Liver (tissue), 9 donors: ENCODE measurements around the gene CADM3. TPM values are rescaled to one million over a fixed set of nuclear protein-coding genes. Genes with fewer than 3 reads are reported as not detected.

Experiments used
- DNase-seq: peaks from one replicate; pipeline ENCODE4 v3.0.0-alpha.2; 2017; ENCODE audit warnings: low spot score
- H3K27ac ChIP-seq, 2 donors: one replicate each; pipeline ENCODE4 v1.7.0; 2013; ENCODE audit warnings: inconsistent platforms in 2 of 2, low read length in 2 of 2, control low read depth in 1 of 2, low read depth in 1 of 2, mild to moderate bottlenecking in 1 of 2
- H3K27me3 ChIP-seq, 4 donors: one replicate each; pipeline versions ENCODE4 v1.6.1 to v1.7.0; 2013; ENCODE audit warnings: low read length in 3 of 4, inconsistent platforms in 1 of 4, mild to moderate bottlenecking in 1 of 4, moderate library complexity in 1 of 4; ENCODE audit not compliant: control insufficient read depth in 4 of 4, insufficient read depth in 4 of 4
- H3K36me3 ChIP-seq, 4 donors: one replicate each; pipeline versions ENCODE4 v1.6.1 to v1.7.0; 2013; ENCODE audit warnings: low read length in 3 of 4, mild to moderate bottlenecking in 3 of 4, low read depth in 1 of 4, moderate library complexity in 1 of 4; ENCODE audit not compliant: control insufficient read depth in 4 of 4, insufficient read depth in 3 of 4
- H3K4me1 ChIP-seq, 4 donors: one replicate each; pipeline versions ENCODE4 v1.6.1 to v1.7.0; 2013; ENCODE audit warnings: low read length in 3 of 4, mild to moderate bottlenecking in 3 of 4, moderate library complexity in 1 of 4; ENCODE audit not compliant: control insufficient read depth in 4 of 4, insufficient read depth in 4 of 4
- H3K4me3 ChIP-seq, 3 donors: one replicate each; pipeline versions ENCODE4 v1.6.1 to v1.7.0; 2013; ENCODE audit warnings: low read length in 3 of 3, control low read depth in 1 of 3, low read depth in 1 of 3, mild to moderate bottlenecking in 1 of 3
- H3K9ac ChIP-seq, 2 donors: one replicate each; pipeline ENCODE4 v1.7.0; 2013; ENCODE audit warnings: low read length in 2 of 2, mild to moderate bottlenecking in 2 of 2, moderate library complexity in 2 of 2, control low read depth in 1 of 2, low read depth in 1 of 2
- H3K9me3 ChIP-seq, 4 donors: one replicate each; pipeline versions ENCODE4 v1.6.1 to v1.7.0; 2013; ENCODE audit warnings: low read length in 3 of 4; ENCODE audit not compliant: control insufficient read depth in 4 of 4
- ATF3 ChIP-seq: IDR thresholded peaks from 2 replicates; pipeline ENCODE4 v1.6.1; 2016; ENCODE audit warnings: antibody characterized with exemption
- CTCF ChIP-seq: fragments of 150-350 bp; IDR thresholded peaks from 2 replicates; pipeline ENCODE4 v1.5.1; 2017; ENCODE audit warnings: improper control_type of control experiment, low read depth, low read length; ENCODE audit not compliant: missing input control
- EGR1 ChIP-seq, 2 donors: IDR thresholded peaks; 2 replicates each; pipeline ENCODE4 v1.6.1; 2016 to 2018; ENCODE audit warnings: antibody characterized with exemption in 2 of 2, low read depth in 2 of 2
- FOXA1 ChIP-seq: IDR thresholded peaks from 2 replicates; pipeline ENCODE4 v1.6.1; 2016; ENCODE audit warnings: antibody characterized with exemption
- GABPA ChIP-seq, 2 donors: IDR thresholded peaks in 1 of 2; conservative IDR thresholded peaks in 1 of 2; 2 replicates each; pipeline ENCODE4 v1.6.1; 2016; ENCODE audit warnings: antibody characterized with exemption in 2 of 2, mild to moderate bottlenecking in 1 of 2, moderate library complexity in 1 of 2
- HNF4A ChIP-seq, 2 donors: conservative IDR thresholded peaks; 2 replicates each; pipeline ENCODE4 v1.6.1; 2016; ENCODE audit warnings: antibody characterized with exemption in 2 of 2, mild to moderate bottlenecking in 2 of 2
- HNF4G ChIP-seq: IDR thresholded peaks from 2 replicates; pipeline ENCODE4 v1.6.1; 2016; ENCODE audit warnings: antibody characterized with exemption
- JUND ChIP-seq, 2 donors: IDR thresholded peaks; 2 replicates each; pipeline ENCODE4 v1.6.1; 2016; ENCODE audit warnings: antibody characterized with exemption in 2 of 2
- MAX ChIP-seq: IDR thresholded peaks from 2 replicates; pipeline ENCODE4 v1.6.1; 2016; ENCODE audit warnings: antibody characterized with exemption
- RAD21 ChIP-seq, 2 donors: IDR thresholded peaks; 2 replicates each; pipeline ENCODE4 v1.6.1; 2016; ENCODE audit warnings: antibody characterized with exemption in 2 of 2, mild to moderate bottlenecking in 2 of 2
- REST ChIP-seq: IDR thresholded peaks from 2 replicates; pipeline ENCODE4 v1.6.1; 2016; ENCODE audit warnings: antibody characterized with exemption, mild to moderate bottlenecking
- RXRA ChIP-seq, 2 donors: IDR thresholded peaks; 2 replicates each; pipeline ENCODE4 v1.6.1; 2017 to 2018; ENCODE audit warnings: antibody characterized with exemption in 2 of 2, mild to moderate bottlenecking in 1 of 2
- SP1 ChIP-seq: IDR thresholded peaks from 2 replicates; pipeline ENCODE4 v1.6.1; 2018; ENCODE audit warnings: antibody characterized with exemption, mild to moderate bottlenecking
- YY1 ChIP-seq: IDR thresholded peaks from 2 replicates; pipeline ENCODE4 v1.6.1; 2016; ENCODE audit warnings: antibody characterized with exemption, mild to moderate bottlenecking
- WGBS: extraction: QIAGEN DNeasy Blood & Tissue Kit; methylation state at CpG from one replicate; pipeline ENCODE4 v1.1.7; 2013; 5-methylcytosine and 5-hydroxymethylcytosine counted together
- polyA plus RNA-seq, 2 donors: library from polyadenylated mRNA; stranded (reverse) in 1 of 2; unstranded in 1 of 2; fragments of 200-250 nt in 1 of 2; fragments of >200 nt in 1 of 2; fragmentation: Nextera tagmentation in 1 of 2; extraction: Ambion mirVana in 1 of 2; gene quantifications; one replicate each; pipeline versions ENCODE4 v1.2.1 to v1.2.3, GENCODE V29; 2013 to 2015
- total RNA-seq, 2 donors: library from RNA; depleted of rRNA; stranded (reverse); fragments of >200 nt; gene quantifications; one replicate each; pipeline ENCODE4 v1.2.3, GENCODE V29; 2014
- TF ChIP-seq, protein P1 (sequence below): IDR thresholded peaks from 2 replicates; pipeline ENCODE4 v1.6.1; 2016; ENCODE audit warnings: antibody characterized with exemption
- donor health status: healthy.
- donor health status: healthy.
- donor health status: healthy.
- donor health status: healthy.
- donor health status: healthy.

Gene CADM3
- total and polyA plus RNA-seq, 4 donors = 0.14 to 0.25 (median 0.16) TPM

- H3K4me1 ChIP-seq = peaks cover 0 to 3% (median 1%) of the 10 kb centered on the region in 4 donors
- H3K4me3 ChIP-seq = no peak overlapping the region
- no peak overlapping the region for H3K9ac ChIP-seq
- 3% methylated on average over 4 of the region's 4 CpGs for WGBS
- H3K36me3 ChIP-seq = no peaks in the 10 kb centered on the region
- peak; percentile 99 for TF ChIP-seq CTCF
- TF ChIP-seq YY1 = no peak
- TF ChIP-seq RAD21 (IDR thresholded peaks at IDR 0.05) = peak; percentile 99
- H3K27ac ChIP-seq = no peak overlapping the region
- no peaks in the 10 kb centered on the region for H3K9me3 ChIP-seq
- H3K27me3 ChIP-seq = peaks cover 0 to 8% (median 2%) of the 10 kb centered on the region in 4 donors
- peak; percentile 82 for DNase-seq
Measured at GRCh38 chr1:159161001-159161718, 10.3 kb upstream of the CADM3 start.

GRCh38 chr1:159161719-159162026 lies 9.7 kb upstream of the CADM3 start:
- Histone ChIP-seq H3K27ac (no peak overlapping the region), H3K9me3 (no peaks in the 10 kb centered on the region), H3K27me3 (peaks cover 0 to 11% (median 2%) of the 10 kb centered on the region in 4 donors), H3K4me3 (no peak overlapping the region), H3K36me3 (no peaks in the 10 kb centered on the region), H3K4me1 (peaks cover 0 to 3% (median 1%) of the 10 kb centered on the region in 4 donors), H3K9ac (no peak overlapping the region)
- DNase-seq = no peak
- TF ChIP-seq SP1 (no peak), HNF4G (no peak), ATF3 (no peak), FOXA1 (no peak), JUND (IDR thresholded peaks at IDR 0.05) (no peak), RAD21 (IDR thresholded peaks at IDR 0.05) (no peak), MAX (no peak)
- TF ChIP-seq, protein P1, sequence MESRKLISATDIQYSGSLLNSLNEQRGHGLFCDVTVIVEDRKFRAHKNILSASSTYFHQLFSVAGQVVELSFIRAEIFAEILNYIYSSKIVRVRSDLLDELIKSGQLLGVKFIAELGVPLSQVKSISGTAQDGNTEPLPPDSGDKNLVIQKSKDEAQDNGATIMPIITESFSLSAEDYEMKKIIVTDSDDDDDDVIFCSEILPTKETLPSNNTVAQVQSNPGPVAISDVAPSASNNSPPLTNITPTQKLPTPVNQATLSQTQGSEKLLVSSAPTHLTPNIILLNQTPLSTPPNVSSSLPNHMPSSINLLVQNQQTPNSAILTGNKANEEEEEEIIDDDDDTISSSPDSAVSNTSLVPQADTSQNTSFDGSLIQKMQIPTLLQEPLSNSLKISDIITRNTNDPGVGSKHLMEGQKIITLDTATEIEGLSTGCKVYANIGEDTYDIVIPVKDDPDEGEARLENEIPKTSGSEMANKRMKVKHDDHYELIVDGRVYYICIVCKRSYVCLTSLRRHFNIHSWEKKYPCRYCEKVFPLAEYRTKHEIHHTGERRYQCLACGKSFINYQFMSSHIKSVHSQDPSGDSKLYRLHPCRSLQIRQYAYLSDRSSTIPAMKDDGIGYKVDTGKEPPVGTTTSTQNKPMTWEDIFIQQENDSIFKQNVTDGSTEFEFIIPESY = no peak
- WGBS = 99% methylated on average over 1 of the region's 1 CpG

- TF ChIP-seq YY1 = no peak
- no peak for TF ChIP-seq HNF4A (conservative IDR thresholded peaks at IDR 0.05)
- no peak for TF ChIP-seq HNF4G
- no peak for TF ChIP-seq EGR1 (IDR thresholded peaks at IDR 0.05; ENCODE audit: low read depth in 2 of 2)
- TF ChIP-seq FOXA1 = no peak
- no peak for TF ChIP-seq MAX
- TF ChIP-seq GABPA (IDR thresholded peaks at IDR 0.05 in 1 of 2, conservative IDR thresholded peaks at IDR 0.05 in 1 of 2) = no peak
- no peak for TF ChIP-seq REST
- no peak for TF ChIP-seq RXRA (IDR thresholded peaks at IDR 0.05)
- H3K9ac ChIP-seq = no peak overlapping the region
- 73% methylated on average over 4 of the region's 4 CpGs for WGBS
Measured at GRCh38 chr1:159162516-159163265, 8.7 kb upstream of the CADM3 start.

More at GRCh38 chr1:159162516-159163265, 8.7 kb upstream of the CADM3 start:
- H3K4me1 ChIP-seq = peaks cover 0 to 3% (median 1%) of the 10 kb centered on the region in 4 donors
- H3K9me3 ChIP-seq = no peaks in the 10 kb centered on the region
- no peak overlapping the region for H3K27ac ChIP-seq
- DNase-seq = no peak
- H3K4me3 ChIP-seq = no peak overlapping the region
- peaks cover 0 to 11% (median 2%) of the 10 kb centered on the region in 4 donors for H3K27me3 ChIP-seq
- no peaks in the 10 kb centered on the region for H3K36me3 ChIP-seq
